Gastroesophageal sphincter (tissue), 3 donors: ENCODE results near the gene CLDN8.

Experiments
- CTCF ChIP-seq, 4 experiments: fragments of 200-600 bp in 2 of 4; fragments of 450-650 bp in 2 of 4; sonication (generic) in 1 of 4; IDR thresholded peaks; one replicate each; pipeline ENCODE4 v1.5.1; 2017 to 2019; ENCODE audit warnings: antibody characterized with exemption in 4 of 4, mild to moderate bottlenecking in 2 of 4, moderate library complexity in 2 of 4
- EP300 ChIP-seq: sonication (generic); formaldehyde crosslinking; IDR thresholded peaks from one replicate; pipeline ENCODE4 v1.6.1; 2017; ENCODE audit warnings: antibody characterized with exemption, mild to moderate bottlenecking
- POLR2A ChIP-seq, 2 donors: fragments of 450-650 bp; IDR thresholded peaks; one replicate each; pipeline ENCODE4 v1.6.1; 2017; ENCODE audit warnings: antibody characterized with exemption in 2 of 2, mild to moderate bottlenecking in 2 of 2, moderate library complexity in 1 of 2
- POLR2AphosphoS5 ChIP-seq: sonication (generic); formaldehyde crosslinking; IDR thresholded peaks from one replicate; pipeline ENCODE4 v1.6.1; 2017; ENCODE audit warnings: antibody characterized with exemption

- TF ChIP-seq CTCF (IDR thresholded peaks at IDR 0.05) (no peak), EP300 (no peak), POLR2AphosphoS5 (no peak), POLR2A (IDR thresholded peaks at IDR 0.05) (no peak)
These were observed 49.7 kb downstream of the CLDN8 start for GRCh38 chr21:30166171-30166570.
